ENCODE measurements around the gene CRYM. TPM values are rescaled to one million over a fixed set of nuclear protein-coding genes. Genes with fewer than 3 reads are reported as not detected.

Gene CRYM
- total and polyA plus RNA-seq, 9 donors: 0.22 to 6.0 (median 0.42) TPM; not detected in 3

- no peaks in the 10 kb centered on the region for H3K4me1 ChIP-seq (ENCODE audit: insufficient read depth)
- no peaks in the 10 kb centered on the region for H3K9me3 ChIP-seq
- DNase-seq: no peak
- WGBS, 3 donors: 6 to 23% (median 12%) methylated on average over 7 of the region's 7 CpGs
- no peaks in the 10 kb centered on the region for H3K36me3 ChIP-seq
- H3K27ac ChIP-seq: no peak overlapping the region
- no peaks in the 10 kb centered on the region for H3K27me3 ChIP-seq
- TF ChIP-seq EP300 (IDR thresholded peaks at IDR 0.05) (no peak), POLR2A (IDR thresholded peaks at IDR 0.05) (no peak)
- TF ChIP-seq, protein P1, sequence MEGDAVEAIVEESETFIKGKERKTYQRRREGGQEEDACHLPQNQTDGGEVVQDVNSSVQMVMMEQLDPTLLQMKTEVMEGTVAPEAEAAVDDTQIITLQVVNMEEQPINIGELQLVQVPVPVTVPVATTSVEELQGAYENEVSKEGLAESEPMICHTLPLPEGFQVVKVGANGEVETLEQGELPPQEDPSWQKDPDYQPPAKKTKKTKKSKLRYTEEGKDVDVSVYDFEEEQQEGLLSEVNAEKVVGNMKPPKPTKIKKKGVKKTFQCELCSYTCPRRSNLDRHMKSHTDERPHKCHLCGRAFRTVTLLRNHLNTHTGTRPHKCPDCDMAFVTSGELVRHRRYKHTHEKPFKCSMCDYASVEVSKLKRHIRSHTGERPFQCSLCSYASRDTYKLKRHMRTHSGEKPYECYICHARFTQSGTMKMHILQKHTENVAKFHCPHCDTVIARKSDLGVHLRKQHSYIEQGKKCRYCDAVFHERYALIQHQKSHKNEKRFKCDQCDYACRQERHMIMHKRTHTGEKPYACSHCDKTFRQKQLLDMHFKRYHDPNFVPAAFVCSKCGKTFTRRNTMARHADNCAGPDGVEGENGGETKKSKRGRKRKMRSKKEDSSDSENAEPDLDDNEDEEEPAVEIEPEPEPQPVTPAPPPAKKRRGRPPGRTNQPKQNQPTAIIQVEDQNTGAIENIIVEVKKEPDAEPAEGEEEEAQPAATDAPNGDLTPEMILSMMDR (IDR thresholded peaks at IDR 0.05): no peak
- no peak overlapping the region for H3K4me3 ChIP-seq
- intact Hi-C loops (cut with DNase I): loop anchor here in 1 of 4 donors (10.0 kb wide), 1 partner anchor 47 kb away; no protein-coding TSS in a partner anchor
Observed at GRCh38 chr16:21218153-21218552, 59.9 kb downstream of the CRYM start.

DNA sequence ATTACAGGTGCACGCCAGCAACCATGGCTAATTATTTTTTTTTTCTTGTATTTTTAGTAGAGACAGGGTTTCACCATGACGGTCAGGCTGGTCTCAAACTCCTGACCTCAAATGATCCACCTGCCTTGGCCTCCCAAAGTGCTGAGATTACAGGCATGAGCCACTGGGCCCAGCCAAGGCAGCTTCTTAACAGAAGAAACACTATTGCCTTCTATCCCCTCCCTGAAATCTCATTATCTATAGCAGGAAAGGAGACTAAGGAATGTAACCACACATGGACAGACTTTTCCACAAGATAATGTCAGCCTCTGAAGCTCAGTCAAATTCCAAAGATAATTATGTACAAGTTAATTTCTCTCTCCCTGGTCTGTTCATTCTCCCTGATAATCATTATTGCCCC, 61.0 kb downstream of the CRYM start:
- no peaks in the 10 kb centered on the region for H3K9me3 ChIP-seq
- no peaks in the 10 kb centered on the region for H3K27me3 ChIP-seq
- intact Hi-C loops (cut with DNase I): loop anchor here in 1 of 4 donors (10.0 kb wide), 1 partner anchor 48 kb away; no protein-coding TSS in a partner anchor
- no peaks in the 10 kb centered on the region for H3K4me1 ChIP-seq (ENCODE audit: insufficient read depth)
- no peak overlapping the region for H3K4me3 ChIP-seq
- H3K27ac ChIP-seq: no peak overlapping the region
- TF ChIP-seq EP300 (IDR thresholded peaks at IDR 0.05) (no peak), POLR2A (IDR thresholded peaks at IDR 0.05) (no peak)
- DNase-seq: no peak
- 30 to 55% (median 49%) methylated on average over 2 of the region's 2 CpGs for WGBS, 3 donors
- no peaks in the 10 kb centered on the region for H3K36me3 ChIP-seq

GRCh38 chr16:21214086-21214485, 64.0 kb downstream of the CRYM start:
- no peak for DNase-seq
- 36 to 53% (median 48%) methylated on average over 4 of the region's 4 CpGs for WGBS, 3 donors
- intact Hi-C loops (cut with DNase I): loop anchor here in 1 of 4 donors (10.0 kb wide), 1 partner anchor 51 kb away; no protein-coding TSS in a partner anchor
- TF ChIP-seq, protein P1 (IDR thresholded peaks at IDR 0.05): no peak
- TF ChIP-seq EP300 (IDR thresholded peaks at IDR 0.05) (no peak), POLR2A (IDR thresholded peaks at IDR 0.05) (no peak)
- Histone ChIP-seq H3K36me3 (no peaks in the 10 kb centered on the region), H3K27me3 (no peaks in the 10 kb centered on the region), H3K4me3 (no peak overlapping the region), H3K9me3 (no peaks in the 10 kb centered on the region), H3K4me1 (ENCODE audit: insufficient read depth) (no peaks in the 10 kb centered on the region), H3K27ac (no peak overlapping the region)

DNA sequence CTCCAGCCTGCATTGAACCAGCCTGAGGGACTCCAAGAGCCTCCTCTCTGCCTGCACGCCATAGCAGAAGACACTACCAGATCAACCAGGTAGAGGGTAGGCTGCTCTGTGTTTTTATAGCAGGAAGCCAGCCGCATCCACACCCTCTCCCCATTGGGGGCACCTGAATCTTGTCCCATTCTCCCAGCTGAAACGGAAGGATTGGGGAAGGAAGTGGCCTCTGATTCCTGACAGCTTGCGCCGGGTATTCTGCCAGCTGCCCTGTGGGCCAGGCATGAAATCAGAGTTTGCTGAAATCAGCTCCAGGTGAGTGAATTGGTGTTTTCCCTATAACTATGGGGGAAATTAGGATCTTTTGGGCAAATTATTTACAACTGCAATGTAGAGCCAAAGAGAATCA, 66.6 kb downstream of the CRYM start, which contains the start of gene ZP2:
Gene ZP2, minus strand, starts transcription at position 89 of the 400 bp plus-strand sequence. Its CDS starts 27 bp downstream, at position 62.
- H3K4me3 ChIP-seq: no peak within 1 kb of the TSS
- no peak for DNase-seq
- no peak within 1 kb of the TSS for H3K27ac ChIP-seq
- H3K27me3 ChIP-seq: no peaks in the 10 kb centered on the region
- no peaks in the 10 kb centered on the region for H3K4me1 ChIP-seq (ENCODE audit: insufficient read depth)
- TF ChIP-seq EP300 (IDR thresholded peaks at IDR 0.05) (no peak), POLR2A (IDR thresholded peaks at IDR 0.05) (no peak)
- TF ChIP-seq, protein P1 (IDR thresholded peaks at IDR 0.05): no peak
- H3K36me3 ChIP-seq: no peaks in the 10 kb centered on the region
- no peaks in the 10 kb centered on the region for H3K9me3 ChIP-seq
- WGBS, 3 donors: 73 to 81% (median 74%) methylated on average over 5 of the region's 5 CpGs
- intact Hi-C loops (cut with DNase I): loop anchor here in 1 of 4 donors (10.0 kb wide), 1 partner anchor 53 kb away; no protein-coding TSS in a partner anchor

Other genes starting within 250 kb of the CRYM start
- 10 to 100 TPM in 1 of 7 donors, 1 to 10 TPM in 2, under 1 TPM in 3, not detected in 1; 0.05 to 12.1 (median 1.0) TPM for gene DNAH3, start 127.4 kb downstream of the CRYM start, total RNA-seq
- under 1 TPM; 0.10 to 0.13 TPM for gene DNAH3, start 127.4 kb downstream of the CRYM start, polyA plus RNA-seq
- gene LDAF1, start 119.6 kb downstream of the CRYM start, total RNA-seq: 10 to 100 TPM; 33.5 to 89.5 (median 67.4) TPM
- gene LDAF1, start 119.6 kb downstream of the CRYM start, polyA plus RNA-seq: 10 to 100 TPM; 75.4 to 87.3 TPM
- gene ZP2, start 66.7 kb downstream of the CRYM start, total RNA-seq: under 1 TPM in 1 of 7 donors, not detected in 6; 0.36 TPM
- gene ZP2, start 66.7 kb downstream of the CRYM start, polyA plus RNA-seq: 1 to 10 TPM in 1 of 2 donors, under 1 TPM in 1; 0.37 to 1.1 TPM
- under 1 TPM in 2 of 7 donors, not detected in 5; under 0.01 to 0.05 TPM for gene ANKS4B, start 44.6 kb downstream of the CRYM start, total RNA-seq
- under 1 TPM in 1 of 2 donors, not detected in 1; 0.04 TPM for gene ANKS4B, start 44.6 kb downstream of the CRYM start, polyA plus RNA-seq